Transverse colon (tissue), 4 donors: ENCODE measurements around the gene TRIM44.

Source experiments
- CTCF ChIP-seq, 5 experiments: fragments of 200-600 bp in 3 of 5; fragments of 450-650 bp in 2 of 5; sonication (generic) in 3 of 5; IDR thresholded peaks; 1 replicate in 2 of 5; 2 replicates in 3 of 5; pipeline ENCODE4 v1.5.1; 2016 to 2017; ENCODE audit warnings: antibody characterized with exemption in 5 of 5, inconsistent platforms in 3 of 5, mild to moderate bottlenecking in 2 of 5, moderate library complexity in 1 of 5
- EP300 ChIP-seq: sonication (generic); formaldehyde crosslinking; IDR thresholded peaks from one replicate; pipeline ENCODE4 v1.6.1; 2017; ENCODE audit warnings: antibody characterized with exemption, low read depth
- POLR2A ChIP-seq: fragments of 450-650 bp; IDR thresholded peaks from one replicate; pipeline ENCODE4 v1.6.1; 2016; ENCODE audit warnings: antibody characterized with exemption, mild to moderate bottlenecking, moderate library complexity
- POLR2AphosphoS5 ChIP-seq, 3 donors: sonication (generic); formaldehyde crosslinking; IDR thresholded peaks; one replicate each; pipeline ENCODE4 v1.6.1; 2016; ENCODE audit warnings: antibody characterized with exemption in 3 of 3

GRCh38 chr11:35866601-35867000 is 204.0 kb downstream of the TRIM44 start:
- TF ChIP-seq EP300 (no peak), CTCF (IDR thresholded peaks at IDR 0.05) (no peak), POLR2AphosphoS5 (IDR thresholded peaks at IDR 0.05) (no peak), POLR2A (no peak)
